ENCODE results near the gene SMC1B. TPM values are rescaled to one million over a fixed set of nuclear protein-coding genes. Genes with fewer than 3 reads are reported as not detected.

SMC1B gene
- total and polyA plus RNA-seq, 9 of the 15 experiments (the other 6 are each of a cell fraction or from before 2014, with no cell fraction given) = 0.03 TPM; not detected in 8

- no peak for DNase-seq (ENCODE audit: extremely low read depth in 1 of 4, low spot score in 3 of 4)
- ChIA-PET CTCF (ENCODE audit: low intra/inter-chr PET ratio) (no interaction called here), POLR2A (no interaction called here)
- no peaks in the 10 kb centered on the region for H3K4me1 ChIP-seq (replicated peaks in 1 of 2; ENCODE audit: control insufficient read depth in 2 of 2, insufficient read depth in 2 of 2, low read length in 2 of 2)
- WGBS (ENCODE audit: insufficient coverage, low coverage, missing lambda C conversion rate) = 85% methylated on average over 16 of the region's 26 CpGs
- no TSS peak for BruUV-seq (replicated peaks)
- no peak for TF ChIP-seq TAF9B (IDR thresholded peaks at IDR 0.05; ENCODE audit: partially characterized antibody)
- TF ChIP-seq POLR2G (IDR thresholded peaks at IDR 0.05; ENCODE audit: low read depth, low read length) = 0 out of 2 replicates have a peak, but pooled peaks have one; percentile 18
- intact Hi-C loops (cut with micrococcal nuclease) (no loop called here), in situ Hi-C loops (cut with MboI) (no loop called here)
- H3K9me1 ChIP-seq (ENCODE audit: control insufficient read depth, insufficient read depth, low read length) = no peaks in the 10 kb centered on the region
- H3K9ac ChIP-seq (ENCODE audit: insufficient read depth in 1 of 2, low read depth in 2 of 2, low read length in 2 of 2) = no peak overlapping the region
- H4K20me1 ChIP-seq (replicated peaks; ENCODE audit: control insufficient read depth, insufficient read depth, low read length) = no peaks in the 10 kb centered on the region
- H3K4me2 ChIP-seq (ENCODE audit: insufficient read depth, low read length) = no peak overlapping the region
- no peaks in the 10 kb centered on the region for H3K27me3 ChIP-seq (ENCODE audit: control insufficient read depth in 2 of 2, insufficient read depth in 2 of 2, low read length in 2 of 2)
- H3K4me3 ChIP-seq = no peak overlapping the region
- peaks cover 87% of the 10 kb centered on the region; the same call in 2 of the 3 replicates for H3K36me3 ChIP-seq (ENCODE audit: control insufficient read depth, insufficient read depth, low read length)
- ATAC-seq = no peak
- H3K79me2 ChIP-seq (ENCODE audit: control insufficient read depth, insufficient read depth, low read length) = no peaks in the 10 kb centered on the region
- H3K27ac ChIP-seq (ENCODE audit: extremely low read depth, low read depth, low read length) = no peak overlapping the region
- H2AFZ ChIP-seq (ENCODE audit: low read depth, low read length) = no peak overlapping the region
- no peaks in the 10 kb centered on the region for H3K9me3 ChIP-seq (replicated peaks; ENCODE audit: control insufficient read depth, insufficient read depth, low read depth, low read length)
- no peak for FAIRE-seq
These were observed 78.2 kb downstream of the SMC1B start for GRCh38 chr22:45335021-45335818.

- in situ Hi-C loops (cut with MboI) = no loop called here
- Histone ChIP-seq H3K9me1 (ENCODE audit: control insufficient read depth, insufficient read depth, low read length) (no peaks in the 10 kb centered on the region), H4K20me1 (replicated peaks; ENCODE audit: control insufficient read depth, insufficient read depth, low read length) (no peaks in the 10 kb centered on the region), H3K4me1 (replicated peaks in 1 of 2; ENCODE audit: control insufficient read depth in 2 of 2, insufficient read depth in 2 of 2, low read length in 2 of 2) (no peaks in the 10 kb centered on the region), H3K27me3 (ENCODE audit: control insufficient read depth in 2 of 2, insufficient read depth in 2 of 2, low read length in 2 of 2) (no peaks in the 10 kb centered on the region), H3K36me3 (ENCODE audit: control insufficient read depth, insufficient read depth, low read length) (peaks cover 86% of the 10 kb centered on the region; the same call in 2 of the 3 replicates), H3K9ac (ENCODE audit: insufficient read depth in 1 of 2, low read depth in 2 of 2, low read length in 2 of 2) (no peak overlapping the region), H2AFZ (ENCODE audit: low read depth, low read length) (no peak overlapping the region), H3K9me3 (replicated peaks; ENCODE audit: control insufficient read depth, insufficient read depth, low read depth, low read length) (no peaks in the 10 kb centered on the region), H3K27ac (ENCODE audit: extremely low read depth, low read depth, low read length) (no peak overlapping the region), H3K79me2 (ENCODE audit: control insufficient read depth, insufficient read depth, low read length) (no peaks in the 10 kb centered on the region), H3K4me3 (no peak overlapping the region), H3K4me2 (ENCODE audit: insufficient read depth, low read length) (no peak overlapping the region)
- ATAC-seq (no peak), FAIRE-seq (no peak), DNase-seq (ENCODE audit: extremely low read depth in 1 of 4, low spot score in 3 of 4) (no peak)
- POLR2A ChIA-PET = interaction anchor here (0.6 kb wide), 1 partner anchor 55 kb away, joined by 3 read pairs; no protein-coding TSS in a partner anchor
- no TSS peak for BruUV-seq (replicated peaks)
- 100% methylated on average over 7 of the region's 9 CpGs for WGBS (ENCODE audit: insufficient coverage, low coverage, missing lambda C conversion rate)
- CTCF ChIA-PET (ENCODE audit: low intra/inter-chr PET ratio) = no interaction called here
- intact Hi-C loops (cut with micrococcal nuclease) = no loop called here
- TF ChIP-seq NCOA2 (IDR thresholded peaks at IDR 0.05; ENCODE audit: partially characterized antibody in 2 of 2) (no peak), USF2 (CRISPR knock-in tag; IDR thresholded peaks at IDR 0.05) (no peak), ZKSCAN8 (CRISPR knock-in tag; IDR thresholded peaks at IDR 0.05) (no peak), ZNF436 (CRISPR knock-in tag; IDR thresholded peaks at IDR 0.05) (no peak), E2F8 (IDR thresholded peaks at IDR 0.05; ENCODE audit: low read depth, partially characterized antibody) (no peak), TEAD4 (IDR thresholded peaks at IDR 0.05; ENCODE audit: low read length) (no peak), TEAD4 (CRISPR knock-in tag; IDR thresholded peaks at IDR 0.05; ENCODE audit: borderline replicate concordance) (no peak), ZC3H8 (IDR thresholded peaks at IDR 0.05) (no peak), FOS (IDR thresholded peaks at IDR 0.05; ENCODE audit: extremely low read depth, insufficient read length) (no peak), FOSL1 (tag; conservative IDR thresholded peaks at IDR 0.05) (no peak)
These were observed 78.9 kb downstream of the SMC1B start for GRCh38 chr22:45334528-45334927.

All from K562 (cell line).